Karpas-422 (cell line): ENCODE results near the gene CLPSL1. TPM values are rescaled to one million over a fixed set of nuclear protein-coding genes. Genes with fewer than 3 reads are reported as not detected.

Experiments used
- total RNA-seq: library from RNA; depleted of rRNA; stranded (reverse); fragments of >200 nt; shearing (Covaris generic); gene quantifications from 2 replicates; pipeline ENCODE4 v1.2.3, GENCODE V29; 2014; ENCODE audit warnings: low replicate concordance; rRNA removed

The CLPSL1 gene
- total RNA-seq, 1 experiment from 2014 or later: not detected

Other genes starting within 250 kb of the CLPSL1 start
- gene FKBP5, start 92.1 kb upstream of the CLPSL1 start, total RNA-seq: 22.9 and 28.3 TPM in 2 replicates
- 0.60 and 1.6 TPM in 2 replicates for gene ARMC12, start 44.0 kb upstream of the CLPSL1 start, total RNA-seq
- not detected in 2 replicates for gene CLPSL2, start 4.4 kb upstream of the CLPSL1 start, total RNA-seq
- gene CLPS, start 16.3 kb downstream of the CLPSL1 start, total RNA-seq: not detected in 2 replicates
- gene LHFPL5, start 24.3 kb downstream of the CLPSL1 start, total RNA-seq: 1.9 TPM in 1 of 2 replicates, not detected in the other
- gene SRPK1, start 140.1 kb downstream of the CLPSL1 start, total RNA-seq: 94.4 and 104 TPM in 2 replicates
- not detected in 2 replicates for gene SLC26A8, start 243.6 kb downstream of the CLPSL1 start, total RNA-seq
- gene MAPK14, start 246.8 kb downstream of the CLPSL1 start, total RNA-seq: 46.2 and 56.1 TPM in 2 replicates